ENCODE measurements around the gene LILRA1.

The LILRA1 gene

GRCh38 chr19:54600212-54600611, 6.8 kb downstream of the LILRA1 start:
- TF ChIP-seq CTCF (IDR thresholded peaks at IDR 0.05; ENCODE audit: low read length) (no peak), EZH2 (IDR thresholded peaks at IDR 0.05; ENCODE audit: borderline replicate concordance, low read length) (no peak)
- Histone ChIP-seq H3K4me2 (ENCODE audit: low read length) (no peak overlapping the region), H3K27me3 (ENCODE audit: insufficient read depth, low read length) (no peaks in the 10 kb centered on the region), H3F3A (ENCODE audit: insufficient read depth, low read length) (no peaks in the 10 kb centered on the region), H3K79me2 (ENCODE audit: insufficient read depth, low read length) (no peaks in the 10 kb centered on the region), H3K9ac (ENCODE audit: low read length) (no peak overlapping the region), H3K9me2 (ENCODE audit: low read depth, low read length) (no peaks in the 10 kb centered on the region), H3K4me3 (ENCODE audit: low read depth, low read length, poor library complexity, severe bottlenecking) (no peak overlapping the region), H2AFZ (ENCODE audit: low read length) (no peak overlapping the region), H3K27ac (ENCODE audit: low read depth, low read length, poor library complexity, severe bottlenecking) (no peak overlapping the region), H3K9me3 (ENCODE audit: low read length) (0 out of 2 replicates have a peak, but pooled peaks cover 4% of the 10 kb centered on the region), H3K36me3 (ENCODE audit: insufficient read depth, low read length) (no peaks in the 10 kb centered on the region; the same call in 1 of the 2 replicates), H3K4me1 (ENCODE audit: insufficient read depth, low read length, severe bottlenecking) (no peaks in the 10 kb centered on the region), H4K20me1 (ENCODE audit: insufficient read depth, low read length) (no peaks in the 10 kb centered on the region)

- H3K27me3 ChIP-seq (ENCODE audit: insufficient read depth, low read length), result no peaks in the 10 kb centered on the region
- H3K9me2 ChIP-seq (ENCODE audit: low read depth, low read length), result no peaks in the 10 kb centered on the region
- no peaks in the 10 kb centered on the region for H3F3A ChIP-seq (ENCODE audit: insufficient read depth, low read length)
- H3K4me1 ChIP-seq (ENCODE audit: insufficient read depth, low read length, severe bottlenecking), result no peaks in the 10 kb centered on the region
- no peaks in the 10 kb centered on the region; the same call in 1 of the 2 replicates for H3K36me3 ChIP-seq (ENCODE audit: insufficient read depth, low read length)
- no peaks in the 10 kb centered on the region for H4K20me1 ChIP-seq (ENCODE audit: insufficient read depth, low read length)
- H3K79me2 ChIP-seq (ENCODE audit: insufficient read depth, low read length), result no peaks in the 10 kb centered on the region
- H3K27ac ChIP-seq (ENCODE audit: low read depth, low read length, poor library complexity, severe bottlenecking), result no peak overlapping the region
- no peak overlapping the region for H3K4me3 ChIP-seq (ENCODE audit: low read depth, low read length, poor library complexity, severe bottlenecking)
- H3K9ac ChIP-seq (ENCODE audit: low read length), result no peak overlapping the region
- no peak overlapping the region for H2AFZ ChIP-seq (ENCODE audit: low read length)
- H3K9me3 ChIP-seq (ENCODE audit: low read length), result 0 out of 2 replicates have a peak, but pooled peaks cover 4% of the 10 kb centered on the region
- no peak overlapping the region for H3K4me2 ChIP-seq (ENCODE audit: low read length)
- TF ChIP-seq EZH2 (IDR thresholded peaks at IDR 0.05; ENCODE audit: borderline replicate concordance, low read length), result no peak
- TF ChIP-seq CTCF (IDR thresholded peaks at IDR 0.05; ENCODE audit: low read length), result no peak
Measured at GRCh38 chr19:54606230-54606629, 12.8 kb downstream of the LILRA1 start.

GRCh38 chr19:54606891-54607784, 13.7 kb downstream of the LILRA1 start:
- H3K79me2 ChIP-seq (ENCODE audit: insufficient read depth, low read length), result no peaks in the 10 kb centered on the region
- no peaks in the 10 kb centered on the region for H3K9me2 ChIP-seq (ENCODE audit: low read depth, low read length)
- H3K9me3 ChIP-seq (ENCODE audit: low read length), result 0 out of 2 replicates have a peak, but pooled peaks cover 4% of the 10 kb centered on the region
- no peaks in the 10 kb centered on the region for H3F3A ChIP-seq (ENCODE audit: insufficient read depth, low read length)
- H3K4me3 ChIP-seq (ENCODE audit: low read depth, low read length, poor library complexity, severe bottlenecking), result no peak overlapping the region
- no peaks in the 10 kb centered on the region for H3K27me3 ChIP-seq (ENCODE audit: insufficient read depth, low read length)
- no peak overlapping the region for H3K27ac ChIP-seq (ENCODE audit: low read depth, low read length, poor library complexity, severe bottlenecking)
- H3K36me3 ChIP-seq (ENCODE audit: insufficient read depth, low read length), result no peaks in the 10 kb centered on the region; the same call in 1 of the 2 replicates
- TF ChIP-seq EZH2 (IDR thresholded peaks at IDR 0.05; ENCODE audit: borderline replicate concordance, low read length) (no peak), CTCF (IDR thresholded peaks at IDR 0.05; ENCODE audit: low read length) (no peak)
- no peaks in the 10 kb centered on the region for H3K4me1 ChIP-seq (ENCODE audit: insufficient read depth, low read length, severe bottlenecking)
- H3K9ac ChIP-seq (ENCODE audit: low read length), result no peak overlapping the region
- H3K4me2 ChIP-seq (ENCODE audit: low read length), result no peak overlapping the region
- no peak overlapping the region for H2AFZ ChIP-seq (ENCODE audit: low read length)
- H4K20me1 ChIP-seq (ENCODE audit: insufficient read depth, low read length), result no peaks in the 10 kb centered on the region
